ENCODE measurements around the gene LRFN5. TPM values are rescaled to one million over a fixed set of nuclear protein-coding genes. Genes with fewer than 3 reads are reported as not detected.

Gene LRFN5
- total and polyA plus RNA-seq, 2 of the 8 experiments (the other 6 are each of a cell fraction or from before 2014, with no cell fraction given), result 0.85 to 4.7 TPM

- TF ChIP-seq CTCF (IDR thresholded peaks at IDR 0.05; ENCODE audit: control extremely low read depth in 1 of 3, insufficient read depth in 1 of 3, low read depth in 1 of 3, low read length in 3 of 3), result no peak
- TF ChIP-seq CTBP2 (IDR thresholded peaks at IDR 0.05; ENCODE audit: borderline replicate concordance, insufficient read depth, insufficient read length, low read length), result peak; percentile 84
- TF ChIP-seq SAP30 (IDR thresholded peaks at IDR 0.05; ENCODE audit: insufficient read depth, insufficient replicate concordance, low read length), result no peak
- no peak for TF ChIP-seq RXRA (IDR thresholded peaks at IDR 0.05; ENCODE audit: insufficient read depth, low read depth, low read length)
- TF ChIP-seq TCF12 (IDR thresholded peaks at IDR 0.05; ENCODE audit: low read depth, low read length), result 0 out of 2 replicates have a peak, but pooled peaks have one; percentile 52
- TF ChIP-seq SIX5 (IDR thresholded peaks at IDR 0.05; ENCODE audit: low read depth, low read length), result no peak
- 0 out of 3 replicates have a peak, but pooled peaks of 1 of the 2 experiments have one; percentile 53 for TF ChIP-seq EP300 (IDR thresholded peaks at IDR 0.05; ENCODE audit: borderline replicate concordance in 1 of 2, low read depth in 2 of 2, low read length in 2 of 2)
- no peak for TF ChIP-seq CEBPB (IDR thresholded peaks at IDR 0.05; ENCODE audit: low read depth, low read length)
- TF ChIP-seq TAF1 (IDR thresholded peaks at IDR 0.05; ENCODE audit: low read depth, low read length), result peak; percentile 67
- TF ChIP-seq BCL11A (IDR thresholded peaks at IDR 0.05; ENCODE audit: low read depth in 2 of 2, low read length in 2 of 2), result no peak
- peak; percentile 6 for TF ChIP-seq RNF2 (IDR thresholded peaks at IDR 0.05; ENCODE audit: borderline replicate concordance, low read depth, low read length, missing control alignments, poor library complexity, severe bottlenecking)
- TF ChIP-seq CHD2 (IDR thresholded peaks at IDR 0.05; ENCODE audit: low read length), result no peak
- TF ChIP-seq, protein P1, sequence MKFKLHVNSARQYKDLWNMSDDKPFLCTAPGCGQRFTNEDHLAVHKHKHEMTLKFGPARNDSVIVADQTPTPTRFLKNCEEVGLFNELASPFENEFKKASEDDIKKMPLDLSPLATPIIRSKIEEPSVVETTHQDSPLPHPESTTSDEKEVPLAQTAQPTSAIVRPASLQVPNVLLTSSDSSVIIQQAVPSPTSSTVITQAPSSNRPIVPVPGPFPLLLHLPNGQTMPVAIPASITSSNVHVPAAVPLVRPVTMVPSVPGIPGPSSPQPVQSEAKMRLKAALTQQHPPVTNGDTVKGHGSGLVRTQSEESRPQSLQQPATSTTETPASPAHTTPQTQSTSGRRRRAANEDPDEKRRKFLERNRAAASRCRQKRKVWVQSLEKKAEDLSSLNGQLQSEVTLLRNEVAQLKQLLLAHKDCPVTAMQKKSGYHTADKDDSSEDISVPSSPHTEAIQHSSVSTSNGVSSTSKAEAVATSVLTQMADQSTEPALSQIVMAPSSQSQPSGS (IDR thresholded peaks at IDR 0.05; ENCODE audit: low read length), result no peak
- no peak for TF ChIP-seq NANOG (IDR thresholded peaks at IDR 0.05; ENCODE audit: insufficient read depth, low read depth, low read length, poor library complexity, severe bottlenecking)
- no peak; the same call in 1 of the 2 replicates for TF ChIP-seq CHD1 (IDR thresholded peaks at IDR 0.05; ENCODE audit: low read depth, low read length)
- no peak for TF ChIP-seq BACH1 (IDR thresholded peaks at IDR 0.05; ENCODE audit: low read length)
- peak; percentile 95 for TF ChIP-seq SP1 (IDR thresholded peaks at IDR 0.05; ENCODE audit: low read depth, low read length)
- TF ChIP-seq, protein P2, sequence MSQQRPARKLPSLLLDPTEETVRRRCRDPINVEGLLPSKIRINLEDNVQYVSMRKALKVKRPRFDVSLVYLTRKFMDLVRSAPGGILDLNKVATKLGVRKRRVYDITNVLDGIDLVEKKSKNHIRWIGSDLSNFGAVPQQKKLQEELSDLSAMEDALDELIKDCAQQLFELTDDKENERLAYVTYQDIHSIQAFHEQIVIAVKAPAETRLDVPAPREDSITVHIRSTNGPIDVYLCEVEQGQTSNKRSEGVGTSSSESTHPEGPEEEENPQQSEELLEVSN (IDR thresholded peaks at IDR 0.05), result peak; percentile 28
These were observed 1.8 kb upstream of the LRFN5 start (continued) for GRCh38 chr14:41604721-41605531.

Measured in H1 (cell line).